Adipocyte (in vitro differentiated cells): Measurements from ENCODE around the gene ZDHHC12.
"Not testable (repeated sequence)": the region's sequence is repeated elsewhere in the genome, so short reads cannot be mapped to it uniquely, and the experiment has no call there.

ENCODE experiments used
- DNase-seq: peaks from one replicate; pipeline ENCODE4 v3.0.0-alpha.2; 2015; ENCODE audit warnings: low read depth
- H3K27me3 ChIP-seq: replicated peaks from 2 replicates; pipeline ENCODE4 v1.7.0; 2013; ENCODE audit warnings: mild to moderate bottlenecking, low read length, moderate library complexity; ENCODE audit not compliant: control insufficient read depth, insufficient read depth
- H3K36me3 ChIP-seq: 2 replicates; pipeline ENCODE4 v1.7.0; 2013; ENCODE audit warnings: low read length, mild to moderate bottlenecking, moderate library complexity; ENCODE audit not compliant: control insufficient read depth, insufficient read depth, severe bottlenecking
- H3K4me1 ChIP-seq: 2 replicates; pipeline ENCODE4 v1.7.0; 2013; ENCODE audit warnings: mild to moderate bottlenecking, low read length, moderate library complexity; ENCODE audit not compliant: control insufficient read depth, insufficient read depth
- H3K4me3 ChIP-seq: 2 replicates; pipeline ENCODE4 v1.7.0; 2013; ENCODE audit warnings: mild to moderate bottlenecking, low read length, moderate library complexity
- H3K9ac ChIP-seq: 2 replicates; pipeline ENCODE4 v1.7.0; 2013; ENCODE audit warnings: mild to moderate bottlenecking, low read length, moderate library complexity
- H3K9me3 ChIP-seq: 2 replicates; pipeline ENCODE4 v1.7.0; 2013; ENCODE audit warnings: mild to moderate bottlenecking, low read length, moderate library complexity; ENCODE audit not compliant: control insufficient read depth

Gene ZDHHC12

DNA sequence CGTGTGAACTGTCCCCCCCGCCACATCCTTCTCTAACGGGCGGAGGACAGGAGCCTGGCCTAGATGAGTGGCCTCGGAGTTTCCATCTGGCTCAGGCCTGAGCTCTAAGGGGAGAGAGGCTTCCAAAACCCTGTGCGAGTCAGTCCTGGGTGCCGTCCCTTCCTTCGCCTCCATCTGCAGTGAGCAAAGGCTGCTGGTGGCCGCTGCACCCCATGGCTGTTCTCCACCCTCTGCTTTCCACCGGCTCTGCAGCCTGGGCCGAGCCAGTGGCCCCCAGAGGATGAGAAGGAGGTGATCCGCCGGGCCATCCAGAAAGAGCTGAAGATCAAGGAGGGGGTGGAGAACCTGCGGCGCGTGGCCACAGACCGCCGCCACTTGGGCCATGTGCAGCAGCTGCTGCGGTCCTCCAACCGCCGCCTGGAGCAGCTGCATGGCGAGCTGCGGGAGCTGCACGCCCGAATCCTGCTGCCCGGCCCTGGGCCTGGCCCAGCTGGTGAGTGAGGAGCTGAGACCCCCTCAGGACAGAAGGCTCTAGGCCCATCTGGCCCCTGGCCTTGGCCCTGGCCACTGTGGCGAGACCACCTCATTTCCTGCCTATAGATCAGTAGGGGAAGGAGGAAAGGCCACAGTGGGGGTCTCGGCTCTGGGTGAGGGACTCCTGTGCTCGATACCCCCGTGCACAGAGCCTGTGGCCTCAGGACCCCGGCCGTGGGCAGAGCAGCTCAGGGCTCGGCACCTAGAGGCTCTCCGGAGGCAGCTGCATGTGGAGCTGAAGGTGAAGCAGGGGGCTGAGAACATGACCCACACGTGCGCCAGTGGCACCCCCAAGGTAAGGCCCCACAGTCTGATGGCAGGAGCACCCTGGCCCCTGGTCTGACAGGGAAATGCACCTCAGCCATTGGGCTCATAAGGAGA is 18.6 kb downstream of the ZDHHC12 start:
- Histone ChIP-seq H3K9me3 (no peaks in the 10 kb centered on the region), H3K4me1 (no peaks in the 10 kb centered on the region), H3K27me3 (no peaks in the 10 kb centered on the region), H3K36me3 (no peaks in the 10 kb centered on the region), H3K9ac (no peak overlapping the region), H3K4me3 (no peak overlapping the region)
- DNase-seq = no peak

GRCh38 chr9:128704356-128704670 is 19.6 kb downstream of the ZDHHC12 start:
- Histone ChIP-seq H3K4me1 (no peaks in the 10 kb centered on the region), H3K36me3 (no peaks in the 10 kb centered on the region), H3K4me3 (no peak overlapping the region), H3K9me3 (no peaks in the 10 kb centered on the region), H3K27me3 (no peaks in the 10 kb centered on the region), H3K9ac (no peak overlapping the region)
- no peak for DNase-seq

GRCh38 chr9:128703616-128704355 is 20.1 kb downstream of the ZDHHC12 start:
- no peak for DNase-seq
- Histone ChIP-seq H3K4me1 (no peaks in the 10 kb centered on the region), H3K36me3 (no peaks in the 10 kb centered on the region), H3K27me3 (no peaks in the 10 kb centered on the region), H3K9me3 (no peaks in the 10 kb centered on the region), H3K4me3 (no peak overlapping the region), H3K9ac (no peak overlapping the region)

- Histone ChIP-seq H3K36me3 (no peaks in the 10 kb centered on the region), H3K4me3 (peak overlapping the region; percentile 78), H3K9me3 (no peaks in the 10 kb centered on the region), H3K9ac (peak overlapping the region; percentile 62), H3K27me3 (no peaks in the 10 kb centered on the region), H3K4me1 (no peaks in the 10 kb centered on the region)
- DNase-seq = peak; percentile 34
Measured at GRCh38 chr9:128702949-128703615, 20.8 kb downstream of the ZDHHC12 start.

- no peaks in the 10 kb centered on the region for H3K27me3 ChIP-seq
- H3K36me3 ChIP-seq = no peaks in the 10 kb centered on the region
- peak; percentile 95 for DNase-seq
- peak within 1 kb of the TSS; percentile 62 for H3K9ac ChIP-seq
- H3K9me3 ChIP-seq = no peaks in the 10 kb centered on the region
- peaks cover 4% of the 10 kb centered on the region for H3K4me1 ChIP-seq
- H3K4me3 ChIP-seq = peak within 1 kb of the TSS; percentile 78
Measured at GRCh38 chr9:128702445-128702948, 21.4 kb downstream of the ZDHHC12 start, which contains the start of gene PKN3. Gene PKN3, plus strand, starts transcription at chr9:128702503. Its CDS starts 413 bp downstream, at chr9:128702916.

DNA sequence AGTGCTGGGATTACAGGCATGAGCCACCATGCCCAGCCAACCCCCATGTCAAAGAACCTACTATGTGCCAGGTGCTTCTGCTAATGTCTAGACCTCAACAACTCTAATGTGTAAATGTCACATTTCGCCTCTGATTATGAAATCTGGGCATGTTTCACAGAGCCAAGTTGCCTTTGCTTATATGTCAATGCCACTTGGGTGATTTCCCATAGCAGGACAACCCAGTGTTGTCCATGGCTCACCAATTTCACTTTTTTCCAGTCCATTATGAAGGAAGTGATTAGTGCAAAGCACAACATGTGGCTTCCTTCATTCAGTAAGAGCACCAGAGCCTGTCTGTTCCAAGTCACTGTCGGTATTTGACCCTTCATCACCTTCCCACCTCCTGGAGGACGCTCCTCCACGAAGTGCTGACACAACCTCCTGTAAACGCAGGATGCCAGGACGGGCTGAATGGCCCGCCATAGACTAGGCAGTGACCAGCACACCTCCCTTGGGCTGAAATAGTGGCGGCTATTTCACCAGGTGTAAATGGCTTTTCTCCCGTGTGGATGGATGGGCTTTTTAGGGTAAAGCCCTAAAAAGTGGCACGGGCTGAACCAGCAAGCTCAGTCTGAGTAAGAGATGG is 22.6 kb downstream of the ZDHHC12 start:
- H3K9ac ChIP-seq = no peak overlapping the region
- peaks cover 4% of the 10 kb centered on the region for H3K4me1 ChIP-seq
- no peak overlapping the region for H3K4me3 ChIP-seq
- H3K27me3 ChIP-seq = no peaks in the 10 kb centered on the region
- H3K9me3 ChIP-seq = no peaks in the 10 kb centered on the region
- no peak for DNase-seq
- H3K36me3 ChIP-seq = peaks cover 9% of the 10 kb centered on the region

DNA sequence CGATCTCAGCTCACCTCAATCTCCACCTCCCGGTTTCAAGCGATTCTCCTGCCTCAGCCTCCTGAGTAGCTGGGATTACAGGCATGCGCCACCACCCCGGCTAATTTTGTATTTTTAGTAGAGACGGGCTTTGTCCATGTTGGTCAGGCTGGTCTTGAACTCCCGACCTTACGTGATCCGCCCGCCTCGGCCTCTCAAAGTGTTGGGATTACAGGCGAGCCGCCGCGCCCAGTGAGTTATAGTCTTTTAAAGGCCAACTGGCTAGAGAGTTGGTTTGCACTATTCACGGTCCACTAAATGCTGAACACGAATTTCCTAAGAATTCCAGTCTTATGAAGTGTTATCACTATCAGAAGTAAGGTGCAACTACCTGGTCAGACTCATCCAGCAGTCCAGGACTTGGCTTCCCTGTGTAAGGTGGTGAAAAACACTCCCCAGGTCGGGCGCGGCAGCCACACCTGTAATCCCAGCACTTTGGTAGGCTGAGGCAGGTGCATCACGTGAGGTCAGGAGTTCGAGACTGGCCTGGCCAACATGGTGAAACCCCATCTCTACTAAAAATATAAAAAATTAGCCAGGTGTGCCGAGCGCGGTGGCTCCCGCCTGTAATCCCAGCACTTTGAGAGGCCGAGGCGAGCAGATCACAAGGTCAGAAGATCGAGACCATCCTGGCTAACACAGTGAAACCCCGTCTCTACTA is 24.7 kb downstream of the ZDHHC12 start:
- not testable (repeated sequence) for DNase-seq, H3K9me3 ChIP-seq, H3K4me3 ChIP-seq, H3K4me1 ChIP-seq, H3K9ac ChIP-seq, H3K27me3 ChIP-seq
- H3K36me3 ChIP-seq = peaks cover 25% of the 10 kb centered on the region

GRCh38 chr9:128696923-128697707 is 26.8 kb downstream of the ZDHHC12 start:
- Histone ChIP-seq H3K4me1 (peaks cover 4% of the 10 kb centered on the region), H3K4me3 (no peak overlapping the region), H3K36me3 (peaks cover 46% of the 10 kb centered on the region), H3K9ac (no peak overlapping the region), H3K27me3 (no peaks in the 10 kb centered on the region), H3K9me3 (no peaks in the 10 kb centered on the region)
- no peak for DNase-seq

- Histone ChIP-seq H3K4me1 (peaks cover 14% of the 10 kb centered on the region), H3K9me3 (no peaks in the 10 kb centered on the region), H3K9ac (no peak overlapping the region), H3K27me3 (no peaks in the 10 kb centered on the region), H3K4me3 (no peak overlapping the region), H3K36me3 (peaks cover 56% of the 10 kb centered on the region)
- no peak for DNase-seq
Measured at GRCh38 chr9:128694344-128694743, 29.6 kb downstream of the ZDHHC12 start.

GRCh38 chr9:128693738-128694137 is 30.2 kb downstream of the ZDHHC12 start:
- Histone ChIP-seq H3K36me3 (peaks cover 56% of the 10 kb centered on the region), H3K4me1 (peaks cover 14% of the 10 kb centered on the region)
- not testable (repeated sequence) for DNase-seq, H3K9me3 ChIP-seq, H3K27me3 ChIP-seq, H3K4me3 ChIP-seq, H3K9ac ChIP-seq
